ENCODE data around the gene FAM53C. TPM values are rescaled to one million over a fixed set of nuclear protein-coding genes. Genes with fewer than 3 reads are reported as not detected.

The FAM53C gene
- total RNA-seq, 3 donors from 2014 or later (not counting 1 experiment from before 2014, with no cell fraction given) = 65.1 to 140 (median 73.6) TPM

DNA sequence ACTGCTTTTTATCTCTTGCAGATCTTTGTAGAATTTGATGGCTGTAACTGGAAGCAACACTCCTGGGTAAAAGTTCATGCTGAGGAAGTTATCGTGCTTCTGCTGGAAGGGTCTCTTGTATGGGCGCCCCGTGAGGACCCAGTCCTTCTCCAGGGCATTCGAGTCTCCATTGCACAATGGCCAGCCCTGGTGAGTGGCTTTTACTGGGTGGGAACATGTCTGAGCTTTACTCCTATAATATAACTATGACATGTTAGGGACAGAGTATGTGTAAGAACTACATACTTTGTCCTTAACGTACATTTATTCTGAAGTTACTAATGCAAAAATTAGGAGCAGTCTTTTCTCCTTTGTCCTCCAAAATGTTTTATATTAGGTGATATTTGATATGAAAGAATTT, 34.6 kb downstream of the FAM53C start:
- Histone ChIP-seq H3K36me3 (ENCODE audit: control insufficient read depth, insufficient read depth, low read length) (peaks cover 28% of the 10 kb centered on the region), H3K4me1 (ENCODE audit: control insufficient read depth, insufficient read depth, low read length) (peaks cover 11% of the 10 kb centered on the region), H3K4me3 (ENCODE audit: low read length) (no peak overlapping the region), H3K27ac (ENCODE audit: low read length) (no peak overlapping the region), H3K9me3 (ENCODE audit: control insufficient read depth, insufficient read depth, low read length) (no peaks in the 10 kb centered on the region), H3K27me3 (ENCODE audit: control insufficient read depth, insufficient read depth, low read length) (no peaks in the 10 kb centered on the region)
- intact Hi-C loops (cut with micrococcal nuclease) = no loop called here
- peaks cover 19 to 25% of the 10 kb centered on the region in 2 donors for H3K4me1 Mint-ChIP-seq
- TF ChIP-seq, protein P1, sequence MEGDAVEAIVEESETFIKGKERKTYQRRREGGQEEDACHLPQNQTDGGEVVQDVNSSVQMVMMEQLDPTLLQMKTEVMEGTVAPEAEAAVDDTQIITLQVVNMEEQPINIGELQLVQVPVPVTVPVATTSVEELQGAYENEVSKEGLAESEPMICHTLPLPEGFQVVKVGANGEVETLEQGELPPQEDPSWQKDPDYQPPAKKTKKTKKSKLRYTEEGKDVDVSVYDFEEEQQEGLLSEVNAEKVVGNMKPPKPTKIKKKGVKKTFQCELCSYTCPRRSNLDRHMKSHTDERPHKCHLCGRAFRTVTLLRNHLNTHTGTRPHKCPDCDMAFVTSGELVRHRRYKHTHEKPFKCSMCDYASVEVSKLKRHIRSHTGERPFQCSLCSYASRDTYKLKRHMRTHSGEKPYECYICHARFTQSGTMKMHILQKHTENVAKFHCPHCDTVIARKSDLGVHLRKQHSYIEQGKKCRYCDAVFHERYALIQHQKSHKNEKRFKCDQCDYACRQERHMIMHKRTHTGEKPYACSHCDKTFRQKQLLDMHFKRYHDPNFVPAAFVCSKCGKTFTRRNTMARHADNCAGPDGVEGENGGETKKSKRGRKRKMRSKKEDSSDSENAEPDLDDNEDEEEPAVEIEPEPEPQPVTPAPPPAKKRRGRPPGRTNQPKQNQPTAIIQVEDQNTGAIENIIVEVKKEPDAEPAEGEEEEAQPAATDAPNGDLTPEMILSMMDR (IDR thresholded peaks at IDR 0.05) = no peak
- 65% methylated on average over 2 of the region's 5 CpGs for WGBS (ENCODE audit: insufficient coverage)
- no peaks in the 10 kb centered on the region for H3K27me3 Mint-ChIP-seq (ENCODE audit: low read depth in 2 of 2)
- ATAC-seq (no peak), DNase-seq (no peak)
- no peaks in the 10 kb centered on the region for H3K36me3 Mint-ChIP-seq
- H3K27ac Mint-ChIP-seq = peak overlapping the region in 1 of 2 donors; percentile 18
- no peaks in the 10 kb centered on the region for H3K9me3 Mint-ChIP-seq
- H3K4me3 Mint-ChIP-seq = no peak overlapping the region

- no peak overlapping the region for H3K27ac Mint-ChIP-seq
- Histone ChIP-seq H3K27me3 (ENCODE audit: control insufficient read depth, insufficient read depth, low read length) (no peaks in the 10 kb centered on the region), H3K27ac (ENCODE audit: low read length) (no peak overlapping the region), H3K4me1 (ENCODE audit: control insufficient read depth, insufficient read depth, low read length) (no peaks in the 10 kb centered on the region), H3K36me3 (ENCODE audit: control insufficient read depth, insufficient read depth, low read length) (peaks cover 70% of the 10 kb centered on the region), H3K4me3 (ENCODE audit: low read length) (no peak overlapping the region), H3K9me3 (ENCODE audit: control insufficient read depth, insufficient read depth, low read length) (no peaks in the 10 kb centered on the region)
- no peaks in the 10 kb centered on the region for H3K9me3 Mint-ChIP-seq
- H3K27me3 Mint-ChIP-seq (ENCODE audit: low read depth in 2 of 2) = no peaks in the 10 kb centered on the region
- no peaks in the 10 kb centered on the region for H3K4me1 Mint-ChIP-seq
- DNase-seq (no peak), ATAC-seq (no peak)
- TF ChIP-seq, protein P1 (IDR thresholded peaks at IDR 0.05) = no peak
- WGBS (ENCODE audit: insufficient coverage) = 95% methylated on average over 8 of the region's 8 CpGs
- H3K36me3 Mint-ChIP-seq = peaks cover 10% of the 10 kb centered on the region
- H3K4me3 Mint-ChIP-seq = no peak overlapping the region
- intact Hi-C loops (cut with micrococcal nuclease) = no loop called here
Measured at GRCh38 chr5:138382347-138382746, 44.3 kb downstream of the FAM53C start.

GRCh38 chr5:138385660-138386059, 47.6 kb downstream of the FAM53C start:
- Histone ChIP-seq H3K27me3 (ENCODE audit: control insufficient read depth, insufficient read depth, low read length) (no peaks in the 10 kb centered on the region), H3K9me3 (ENCODE audit: control insufficient read depth, insufficient read depth, low read length) (no peaks in the 10 kb centered on the region), H3K4me1 (ENCODE audit: control insufficient read depth, insufficient read depth, low read length) (no peaks in the 10 kb centered on the region), H3K4me3 (ENCODE audit: low read length) (no peak overlapping the region), H3K36me3 (ENCODE audit: control insufficient read depth, insufficient read depth, low read length) (peaks cover 46% of the 10 kb centered on the region), H3K27ac (ENCODE audit: low read length) (no peak overlapping the region)
- ATAC-seq (no peak), DNase-seq (no peak)
- H3K4me3 Mint-ChIP-seq = no peak overlapping the region
- 100% methylated on average over 1 of the region's 1 CpG for WGBS (ENCODE audit: insufficient coverage)
- no peak overlapping the region for H3K27ac Mint-ChIP-seq
- no peaks in the 10 kb centered on the region for H3K9me3 Mint-ChIP-seq
- H3K27me3 Mint-ChIP-seq (ENCODE audit: low read depth in 2 of 2) = no peaks in the 10 kb centered on the region
- TF ChIP-seq, protein P1 (IDR thresholded peaks at IDR 0.05) = no peak
- peaks cover 10% of the 10 kb centered on the region for H3K36me3 Mint-ChIP-seq
- intact Hi-C loops (cut with micrococcal nuclease) = no loop called here
- no peaks in the 10 kb centered on the region for H3K4me1 Mint-ChIP-seq

- no peak overlapping the region for H3K4me3 ChIP-seq (ENCODE audit: low read length)
- WGBS (ENCODE audit: insufficient coverage) = 98% methylated on average over 9 of the region's 10 CpGs
Measured at GRCh38 chr5:138386290-138386689, 48.2 kb downstream of the FAM53C start.

More at GRCh38 chr5:138386290-138386689, 48.2 kb downstream of the FAM53C start:
- H3K9me3 ChIP-seq (ENCODE audit: control insufficient read depth, insufficient read depth, low read length) = no peaks in the 10 kb centered on the region
- Mint-ChIP-seq H3K4me3 (no peak overlapping the region), H3K27me3 (ENCODE audit: low read depth in 2 of 2) (no peaks in the 10 kb centered on the region), H3K9me3 (no peaks in the 10 kb centered on the region), H3K36me3 (peaks cover 10% of the 10 kb centered on the region), H3K4me1 (no peaks in the 10 kb centered on the region), H3K27ac (no peak overlapping the region)
- peaks cover 47% of the 10 kb centered on the region for H3K36me3 ChIP-seq (ENCODE audit: control insufficient read depth, insufficient read depth, low read length)
- intact Hi-C loops (cut with micrococcal nuclease) = no loop called here
- no peak overlapping the region for H3K27ac ChIP-seq (ENCODE audit: low read length)
- DNase-seq (no peak), ATAC-seq (no peak)
- no peaks in the 10 kb centered on the region for H3K4me1 ChIP-seq (ENCODE audit: control insufficient read depth, insufficient read depth, low read length)
- H3K27me3 ChIP-seq (ENCODE audit: control insufficient read depth, insufficient read depth, low read length) = no peaks in the 10 kb centered on the region
- TF ChIP-seq, protein P1 (IDR thresholded peaks at IDR 0.05) = no peak

All from natural killer cell (primary cell).